ENCODE measurements around the gene KRT76.

DNA sequence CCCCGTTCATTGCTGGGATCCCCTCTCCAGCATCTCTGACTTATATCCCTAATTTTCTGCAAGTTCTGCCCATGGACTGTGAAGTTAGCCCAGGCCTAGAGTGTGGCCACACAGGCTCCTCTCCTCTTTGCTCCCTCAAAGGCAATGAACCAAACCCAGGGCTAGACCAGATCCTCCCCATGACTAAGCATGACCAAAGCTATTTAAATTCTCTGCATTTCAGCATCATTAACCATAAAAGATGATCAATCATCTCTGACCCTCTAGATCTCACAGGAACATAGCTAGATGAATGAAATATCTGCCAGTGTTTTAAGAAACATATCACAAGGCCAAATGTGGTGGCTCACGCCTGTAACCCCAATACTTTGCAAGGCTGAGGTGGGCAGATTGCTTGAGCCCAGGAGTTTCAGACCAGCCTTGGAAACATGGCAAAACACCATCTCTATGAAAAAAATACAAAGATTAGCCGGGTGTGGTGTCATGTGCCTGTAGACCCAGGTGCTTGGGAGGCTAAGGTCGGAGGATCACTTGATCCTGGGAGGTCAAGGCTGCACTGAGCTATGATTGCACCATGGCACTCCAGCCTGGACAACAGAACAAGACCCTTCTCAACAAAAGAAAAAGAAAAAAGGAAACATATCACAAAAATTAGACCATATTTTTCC, 21.0 kb upstream of the KRT76 start:
- TF ChIP-seq, protein P1, sequence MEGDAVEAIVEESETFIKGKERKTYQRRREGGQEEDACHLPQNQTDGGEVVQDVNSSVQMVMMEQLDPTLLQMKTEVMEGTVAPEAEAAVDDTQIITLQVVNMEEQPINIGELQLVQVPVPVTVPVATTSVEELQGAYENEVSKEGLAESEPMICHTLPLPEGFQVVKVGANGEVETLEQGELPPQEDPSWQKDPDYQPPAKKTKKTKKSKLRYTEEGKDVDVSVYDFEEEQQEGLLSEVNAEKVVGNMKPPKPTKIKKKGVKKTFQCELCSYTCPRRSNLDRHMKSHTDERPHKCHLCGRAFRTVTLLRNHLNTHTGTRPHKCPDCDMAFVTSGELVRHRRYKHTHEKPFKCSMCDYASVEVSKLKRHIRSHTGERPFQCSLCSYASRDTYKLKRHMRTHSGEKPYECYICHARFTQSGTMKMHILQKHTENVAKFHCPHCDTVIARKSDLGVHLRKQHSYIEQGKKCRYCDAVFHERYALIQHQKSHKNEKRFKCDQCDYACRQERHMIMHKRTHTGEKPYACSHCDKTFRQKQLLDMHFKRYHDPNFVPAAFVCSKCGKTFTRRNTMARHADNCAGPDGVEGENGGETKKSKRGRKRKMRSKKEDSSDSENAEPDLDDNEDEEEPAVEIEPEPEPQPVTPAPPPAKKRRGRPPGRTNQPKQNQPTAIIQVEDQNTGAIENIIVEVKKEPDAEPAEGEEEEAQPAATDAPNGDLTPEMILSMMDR (IDR thresholded peaks at IDR 0.05): no peak
- TF ChIP-seq POLR2AphosphoS5 (IDR thresholded peaks at IDR 0.05; ENCODE audit: insufficient read depth in 1 of 2, low read depth in 1 of 2): no peak
